B cell (primary cell): ENCODE data around the gene ZCCHC24.

Source experiments
- CTCF ChIP-seq: fragments of 200-600 bp; IDR thresholded peaks from one replicate; pipeline ENCODE4 v1.8.0; 2022; ENCODE audit warnings: antibody characterized with exemption, mild to moderate bottlenecking
- EZH2 ChIP-seq: IDR thresholded peaks from 2 replicates; pipeline ENCODE4 v1.6.1; 2012; ENCODE audit warnings: borderline replicate concordance, low read depth, mild to moderate bottlenecking, moderate library complexity, low read length; ENCODE audit not compliant: insufficient read depth, poor library complexity, severe bottlenecking

GRCh38 chr10:79483299-79483698 lies 37.9 kb upstream of the ZCCHC24 start:
- no peak for TF ChIP-seq CTCF
- no peak for TF ChIP-seq EZH2
